SK-MEL-5 (cell line): ENCODE data around the gene DTL. TPM values are rescaled to one million over a fixed set of nuclear protein-coding genes. Genes with fewer than 3 reads are reported as not detected.

ENCODE experiments used
- DNase-seq: peaks from one replicate; pipeline ENCODE4 v3.0.0-alpha.2; 2016; ENCODE audit warnings: low read depth, low spot score
- in situ Hi-C: cut with HindIII; loops from 2 replicates; pipeline ENCODE4 v1.10.0; 2016; ENCODE audit warnings: low sequenced_read_pairs, high pct_unique_total_duplicates, low pct_unique_long_range_greater_than_20kb
- total RNA-seq: library from RNA; depleted of rRNA; stranded (reverse); fragments of >200 nt; shearing (Covaris generic); gene quantifications from 2 replicates; pipeline ENCODE4 v1.2.3, GENCODE V29; 2014

Gene DTL
- total RNA-seq, 1 experiment from 2014 or later, result 25.6 TPM

DNA sequence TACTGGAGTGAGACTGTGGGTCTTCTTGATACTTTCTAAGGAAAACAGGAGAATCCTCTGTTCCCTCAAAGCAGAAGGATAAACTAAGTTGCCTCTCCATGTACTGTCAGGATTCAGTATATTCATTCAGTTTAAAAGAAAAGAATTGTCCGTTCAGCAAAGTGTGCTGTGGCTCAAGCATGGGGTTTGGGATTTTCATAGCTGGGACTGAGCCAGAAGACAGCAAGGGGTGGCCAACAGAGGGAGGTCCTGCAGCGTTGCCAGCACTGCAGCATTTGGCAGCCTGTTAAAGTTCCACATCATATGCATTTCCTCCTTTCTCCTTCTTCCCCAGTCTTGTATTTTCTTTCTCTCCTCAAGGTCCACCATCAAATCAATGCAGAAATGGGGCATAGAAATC is 75.1 kb downstream of the DTL start:
- in situ Hi-C loops, result no loop called here
- DNase-seq, result peak; percentile 39

DNA sequence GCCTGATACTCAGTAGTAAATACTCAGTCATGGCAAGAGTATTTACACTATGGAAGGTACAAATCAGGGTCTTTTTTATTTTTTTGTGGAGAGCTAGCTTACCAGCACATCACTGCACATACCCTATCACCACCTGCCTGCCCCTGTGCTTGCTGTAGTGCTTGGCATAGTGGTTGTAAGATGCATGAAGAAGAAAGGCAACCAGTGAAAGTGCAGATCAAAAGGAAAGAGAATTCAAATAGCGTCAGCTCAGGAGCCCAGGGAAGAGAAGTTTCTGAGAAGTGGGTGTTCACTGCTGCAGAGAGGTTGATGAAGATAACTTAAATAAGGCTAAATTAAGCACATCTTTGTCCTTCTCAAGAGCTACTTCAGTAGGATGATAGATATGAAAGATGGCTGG is 76.0 kb downstream of the DTL start:
- DNase-seq, result no peak
- in situ Hi-C loops, result no loop called here

DNA sequence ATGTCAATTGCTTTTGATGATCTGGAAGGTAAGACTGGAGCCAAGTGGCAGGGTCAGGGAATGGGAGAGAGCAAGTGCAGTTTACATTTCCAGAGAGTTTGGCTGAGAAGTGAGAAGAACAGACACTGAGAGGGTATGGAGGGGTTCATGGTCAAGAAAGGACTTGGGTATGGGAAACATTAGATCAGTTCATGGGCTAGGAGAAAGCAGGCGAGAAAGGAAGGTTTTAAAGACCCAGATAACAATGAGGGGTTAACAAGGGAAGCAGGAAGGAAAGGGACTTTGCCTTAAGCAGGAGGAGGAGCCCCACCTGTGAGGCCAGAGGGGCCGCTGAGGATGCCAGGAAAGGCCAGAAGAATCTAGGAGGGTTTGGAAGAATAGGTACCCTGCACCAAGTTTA is 78.2 kb downstream of the DTL start:
- DNase-seq, result no peak
- in situ Hi-C loops, result no loop called here

DNA sequence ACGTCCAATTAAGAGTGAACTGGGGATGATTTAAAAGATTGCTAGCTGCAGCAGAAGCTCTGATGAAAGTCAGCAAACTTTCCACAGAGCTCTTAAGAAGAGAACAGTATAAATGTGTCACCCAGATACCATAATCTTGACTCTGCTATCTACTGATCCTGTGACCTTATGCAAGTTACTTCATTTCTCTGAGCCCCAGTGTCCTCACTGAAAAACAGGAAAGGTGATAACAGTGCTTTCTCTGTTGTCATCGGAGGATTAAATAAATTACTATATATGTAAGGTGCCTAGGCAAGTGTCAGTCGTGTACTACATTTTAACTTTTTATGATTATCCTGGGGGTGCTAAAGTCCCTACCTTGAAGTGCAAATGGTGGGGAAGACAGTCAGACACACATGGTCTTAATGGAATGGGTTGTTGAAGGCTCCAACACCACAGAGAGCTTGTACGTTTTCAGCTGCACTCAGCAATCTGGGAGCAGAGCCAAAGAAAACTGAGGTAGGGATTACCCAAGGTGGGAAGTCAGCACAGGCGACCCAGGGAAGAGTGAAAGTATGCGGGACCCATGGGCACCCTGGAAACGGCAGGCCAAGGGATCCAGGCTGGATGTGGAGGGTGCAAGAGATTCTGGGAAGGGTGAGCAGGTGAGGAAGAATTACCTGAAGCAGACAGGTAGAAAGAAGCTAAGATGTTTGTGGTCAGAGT is 82.8 kb downstream of the DTL start:
- DNase-seq, result no peak
- in situ Hi-C loops, result no loop called here

DNA sequence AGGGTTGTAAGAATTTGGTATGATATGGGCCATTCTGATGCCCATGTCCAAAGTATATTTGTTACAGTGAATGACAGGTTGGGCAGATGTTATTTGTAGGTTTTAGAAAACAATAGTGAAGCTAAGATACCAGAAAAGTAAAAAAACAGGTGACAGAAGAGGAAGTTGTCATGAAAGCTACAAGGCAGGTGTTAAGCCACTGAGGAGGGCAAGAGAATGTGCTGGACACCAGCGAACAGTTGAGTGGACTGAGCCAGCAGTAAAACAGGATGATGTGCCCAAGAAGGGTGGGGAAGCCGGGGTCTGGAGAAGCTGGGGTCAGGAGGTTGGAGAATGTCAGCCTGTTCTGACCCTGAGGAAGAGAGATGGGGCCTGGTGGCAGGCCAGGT is 83.3 kb downstream of the DTL start:
- DNase-seq, result no peak
- in situ Hi-C loops, result no loop called here

DNA sequence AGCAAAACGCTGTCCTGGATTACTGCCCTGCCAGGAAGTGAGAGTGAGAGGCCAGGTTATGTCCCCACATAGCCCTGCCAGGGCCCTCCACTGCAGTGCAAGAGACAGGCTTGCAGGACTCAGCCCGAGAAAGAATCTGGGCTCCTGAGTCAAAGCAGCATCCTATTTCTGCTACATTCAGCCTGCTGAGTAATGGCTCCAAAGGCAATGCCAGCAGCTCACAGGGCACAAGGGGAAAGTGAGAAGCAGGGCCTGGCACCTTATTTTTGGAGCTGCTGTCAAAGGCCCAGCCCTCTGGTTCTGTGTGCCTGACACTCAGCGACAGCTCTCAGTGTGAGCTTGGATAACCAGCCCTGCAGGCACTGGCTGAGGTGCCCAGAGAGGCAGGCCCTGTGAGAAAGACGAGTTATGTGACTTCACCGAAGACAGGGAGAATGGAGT is 83.9 kb downstream of the DTL start:
- no peak for DNase-seq
- in situ Hi-C loops, result no loop called here

DNA sequence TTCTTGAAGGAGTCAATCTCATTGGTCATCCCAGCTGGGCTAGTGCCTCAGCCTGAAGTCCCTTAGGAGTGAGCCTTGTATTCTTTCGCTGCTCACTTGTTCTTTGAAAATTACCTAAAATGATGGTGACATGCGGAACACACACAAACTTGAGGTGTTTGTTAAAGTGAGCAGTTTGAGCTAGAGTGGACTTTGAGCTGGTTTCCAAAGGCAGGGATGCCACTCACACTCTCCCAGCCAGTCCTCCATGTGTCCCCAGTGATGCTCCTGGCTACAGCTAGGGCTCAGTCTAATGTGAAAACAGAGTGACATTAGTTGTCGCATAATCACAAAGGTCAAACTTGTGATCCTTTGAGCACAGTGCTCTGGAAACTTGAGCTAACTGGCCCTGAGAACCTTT is 84.3 kb downstream of the DTL start:
- DNase-seq, result no peak
- in situ Hi-C loops, result no loop called here

DNA sequence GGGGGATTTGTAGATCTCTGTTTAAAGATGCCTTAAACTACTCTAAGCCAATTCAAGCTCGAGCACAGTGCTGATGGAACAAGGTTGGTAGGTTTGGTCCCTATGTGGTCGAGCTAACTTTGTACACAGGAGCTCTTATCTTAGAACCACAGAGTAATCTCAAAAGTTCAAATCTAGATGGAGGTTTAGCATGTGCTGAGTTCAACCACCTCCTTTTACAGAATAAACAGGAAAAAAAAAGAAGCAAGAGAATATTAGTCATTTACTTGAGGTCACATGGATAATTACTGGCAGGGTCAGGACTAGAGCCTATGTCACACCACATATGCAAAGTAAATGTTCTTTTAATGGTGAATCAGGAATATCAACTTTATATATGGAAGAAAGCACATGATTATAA is 86.2 kb downstream of the DTL start:
- in situ Hi-C loops, result no loop called here

DNA sequence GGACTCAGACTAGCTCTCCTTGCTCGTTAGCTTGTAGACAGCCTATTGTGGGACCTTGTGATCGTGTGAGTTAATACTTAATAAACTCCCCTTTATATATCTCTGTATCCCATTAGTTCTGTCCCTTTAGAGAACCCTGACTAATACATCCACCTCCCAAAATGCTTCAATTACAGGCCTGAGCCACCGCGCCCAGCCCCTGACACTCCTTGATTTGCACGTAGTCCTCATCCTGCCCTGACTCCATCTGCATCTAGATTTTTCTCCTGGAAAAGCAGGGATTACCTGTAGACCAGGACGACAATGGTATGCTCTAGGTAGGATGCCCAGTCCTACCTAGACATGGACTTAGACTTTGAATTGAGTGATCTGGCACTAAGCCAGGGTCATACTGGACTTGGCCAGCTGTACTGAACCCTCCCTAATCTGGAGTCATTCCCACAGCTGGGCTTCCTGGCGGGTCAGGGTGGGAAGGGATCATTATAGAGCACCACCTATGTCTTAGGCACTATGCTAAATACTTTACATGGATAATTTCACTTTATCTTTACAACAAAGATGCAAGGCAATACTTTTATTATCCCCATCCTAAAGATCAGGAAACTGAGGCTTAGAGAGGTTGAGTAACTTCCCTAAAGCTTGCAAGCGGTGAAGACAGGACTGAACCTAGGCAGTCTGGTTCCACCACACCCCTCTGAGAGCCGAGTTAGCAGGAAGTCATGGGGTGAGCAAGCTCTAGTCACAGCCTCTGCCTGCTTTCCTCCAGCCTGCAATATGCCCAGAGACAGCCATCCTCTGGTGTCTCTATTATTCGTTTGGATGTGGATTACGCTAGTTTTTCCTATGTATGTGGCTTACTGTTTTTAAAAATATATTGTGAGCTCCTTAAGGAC is 89.4 kb downstream of the DTL start:
- DNase-seq, result no peak
- in situ Hi-C loops, result no loop called here

More for the DNA sequence above, 86.2 kb downstream of the DTL start:
- DNase-seq, result no peak

DNA sequence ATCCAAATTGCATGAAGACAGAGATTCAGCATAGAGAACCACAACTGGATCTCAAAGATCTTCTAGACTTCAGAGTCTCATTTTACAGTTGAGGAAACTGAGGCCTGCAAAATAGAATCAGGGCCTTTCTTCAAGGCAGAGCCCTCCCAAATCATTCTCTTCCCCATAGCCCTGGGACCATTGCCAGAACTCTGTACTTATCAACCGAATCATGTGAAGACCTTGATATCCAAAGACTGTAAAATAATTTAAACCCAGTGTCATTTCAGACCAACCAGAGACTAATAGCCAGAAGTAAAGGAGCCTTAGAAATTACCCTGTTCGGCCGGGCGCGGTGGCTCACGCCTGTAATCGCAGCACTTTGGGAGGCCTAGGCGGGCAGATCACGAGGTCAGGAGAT is 90.1 kb downstream of the DTL start:
- in situ Hi-C loops, result no loop called here
- no peak for DNase-seq

DNA sequence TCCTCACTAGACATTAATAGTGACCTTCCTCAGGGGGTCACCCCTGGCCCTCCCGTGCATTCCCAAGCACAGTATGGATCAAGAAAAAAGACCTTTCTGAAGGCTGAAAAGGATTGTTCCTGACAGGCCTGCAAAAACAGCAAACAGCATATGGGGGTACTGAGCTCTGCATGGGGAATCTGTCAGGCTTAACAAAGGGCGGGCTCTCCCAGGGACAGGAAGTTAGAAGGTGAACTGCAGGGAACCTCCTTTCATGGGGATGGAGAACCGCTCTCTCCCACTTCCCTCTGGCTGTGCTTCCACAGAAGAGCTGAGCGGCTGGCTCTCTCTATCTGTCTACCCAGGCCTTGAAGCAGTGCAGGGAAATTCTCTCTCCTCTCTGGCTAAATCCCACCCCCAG is 91.7 kb downstream of the DTL start:
- in situ Hi-C loops, result no loop called here
- DNase-seq, result no peak

DNA sequence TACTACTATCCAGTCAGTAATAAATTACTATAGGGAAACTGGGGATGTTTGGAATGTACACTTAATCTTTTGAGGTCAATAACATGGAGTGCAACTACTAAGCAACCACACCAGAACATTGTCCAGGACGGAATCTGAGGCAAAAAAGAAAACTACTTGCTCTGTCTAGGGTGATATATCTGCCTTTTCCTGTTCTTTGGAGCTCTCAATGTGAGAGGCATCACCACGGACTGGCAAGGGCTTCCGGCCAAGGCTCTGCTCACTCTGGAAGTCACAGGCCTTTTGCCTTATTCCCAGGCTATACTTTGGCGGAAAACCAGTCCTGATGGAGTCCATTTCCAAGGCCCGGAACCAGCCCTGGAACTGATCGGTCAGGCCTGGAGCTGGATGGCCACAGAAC is 94.2 kb downstream of the DTL start:
- no peak for DNase-seq
- in situ Hi-C loops, result no loop called here

DNA sequence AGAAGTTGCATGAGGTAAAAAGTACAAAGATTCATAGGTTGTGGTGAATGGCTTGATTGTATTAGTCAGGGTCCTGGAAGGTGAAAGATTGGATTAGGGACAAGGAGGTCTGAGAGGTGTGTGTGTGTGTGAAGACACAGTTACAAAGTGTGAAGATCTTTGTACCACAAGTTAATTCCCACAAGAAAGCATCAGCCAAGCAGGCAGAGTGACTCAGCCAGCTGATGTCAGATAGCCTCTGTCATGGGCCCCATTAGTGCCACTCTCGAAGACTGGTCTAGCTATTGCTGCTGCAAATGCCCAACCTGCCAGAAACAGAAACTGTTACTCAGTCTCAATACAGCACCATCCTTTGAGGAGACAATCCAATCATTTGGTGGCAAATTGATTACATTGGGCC is 96.5 kb downstream of the DTL start:
- in situ Hi-C loops, result no loop called here
- DNase-seq, result no peak

DNA sequence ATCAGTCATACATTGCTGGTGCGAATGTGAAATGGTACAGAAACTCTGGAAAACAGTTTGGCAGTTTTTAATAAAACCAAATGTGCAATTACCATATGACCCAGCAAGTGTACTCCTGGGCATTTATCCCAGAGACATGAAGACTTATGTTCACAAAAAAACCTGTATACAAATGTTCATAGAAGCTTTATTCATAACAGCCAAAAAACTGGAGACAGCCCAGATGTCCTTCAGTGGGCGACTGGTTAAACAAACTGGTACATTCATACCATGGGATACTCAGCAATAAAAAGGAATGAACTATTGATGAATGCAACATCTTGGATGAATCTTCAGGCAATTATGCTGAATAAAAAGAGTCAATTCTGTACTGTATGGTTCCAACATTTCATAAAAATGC is 97.8 kb downstream of the DTL start:
- in situ Hi-C loops, result no loop called here
- peak; percentile 79 for DNase-seq

DNA sequence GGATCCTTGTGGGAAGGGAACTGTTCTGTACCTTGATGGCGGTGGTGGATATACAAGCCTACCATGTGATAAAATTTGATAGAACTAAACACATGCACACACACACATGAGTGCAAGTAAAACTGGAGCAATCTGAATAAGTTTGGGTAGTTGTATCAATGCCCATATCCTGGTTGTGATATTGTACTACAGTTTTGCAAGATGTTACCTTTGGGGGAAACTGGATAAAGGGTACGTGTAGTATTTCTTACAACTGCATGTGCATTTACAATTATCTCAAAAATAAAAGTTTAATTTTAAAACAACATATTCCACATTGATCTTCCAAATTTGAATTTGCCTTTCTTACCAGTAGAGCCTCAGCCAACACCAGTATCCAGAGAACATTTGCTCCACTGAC is 99.6 kb downstream of the DTL start:
- in situ Hi-C loops, result no loop called here
- no peak for DNase-seq

DNA sequence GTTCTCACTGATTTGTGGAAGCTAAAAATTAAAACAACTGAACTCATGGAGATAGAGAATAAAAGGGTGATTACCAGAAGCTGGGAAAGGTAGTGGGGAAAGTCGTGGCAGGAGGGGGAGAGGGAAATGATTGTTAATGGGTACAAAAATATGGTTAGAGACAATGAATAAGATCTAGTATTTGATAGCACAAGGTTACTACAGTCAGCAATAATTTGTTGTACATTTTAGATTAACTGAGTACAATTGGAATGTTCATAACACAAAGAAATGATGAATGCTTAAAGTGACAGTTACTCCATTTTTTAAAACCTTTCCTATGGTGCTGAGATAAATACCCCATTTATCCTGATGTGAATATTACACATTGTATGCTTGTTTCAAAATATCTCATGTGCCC is 102.3 kb downstream of the DTL start:
- in situ Hi-C loops, result no loop called here

DNA sequence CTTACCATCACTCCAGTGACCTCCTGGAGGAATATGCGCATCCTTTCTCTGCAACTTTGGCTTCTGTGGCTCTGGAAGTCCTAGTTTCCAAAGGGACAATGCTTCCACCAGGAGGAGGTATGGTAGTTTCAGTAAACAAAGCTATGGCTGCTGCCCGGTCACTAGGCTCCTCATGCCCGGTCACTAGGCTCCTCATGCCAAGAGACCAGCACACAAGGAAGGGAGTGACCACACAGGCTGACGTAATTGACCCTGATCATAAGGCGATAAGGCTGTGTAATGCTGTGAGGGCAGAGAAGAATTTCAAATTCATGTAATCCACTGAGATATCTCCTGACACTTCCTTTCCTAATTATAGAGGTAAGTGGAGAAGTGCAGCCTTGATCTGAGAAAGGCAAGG is 102.9 kb downstream of the DTL start:
- DNase-seq, result no peak
- in situ Hi-C loops, result no loop called here

More for the DNA sequence above, 102.3 kb downstream of the DTL start:
- no peak for DNase-seq

DNA sequence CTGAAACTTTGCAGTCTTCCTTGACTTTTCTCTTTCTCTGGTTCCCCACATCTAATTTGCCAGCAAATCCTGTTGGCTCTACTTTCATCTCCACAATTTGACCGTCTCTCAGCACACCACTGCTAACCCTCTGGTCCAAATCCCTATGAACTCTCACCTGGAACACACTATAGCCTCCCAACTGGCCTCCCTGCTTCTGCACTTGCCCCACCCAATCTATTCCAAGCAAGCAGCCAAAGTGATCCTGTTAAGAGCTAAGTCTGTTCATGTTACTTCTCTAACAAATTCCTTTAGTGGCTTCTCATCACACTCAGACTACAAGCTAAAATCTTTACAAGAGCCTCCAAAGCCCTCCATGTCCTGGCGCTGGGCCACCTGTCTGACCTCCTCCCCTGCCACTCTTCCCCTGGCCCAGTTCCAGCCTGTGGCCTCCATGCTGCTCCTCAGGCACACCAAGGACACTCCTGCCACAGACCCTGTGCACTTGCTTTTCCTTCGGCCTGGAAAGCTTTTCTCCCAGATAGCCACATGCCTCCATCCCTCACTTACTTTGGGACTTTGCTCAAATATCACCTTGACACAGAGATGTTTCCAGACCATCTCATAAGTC is 104.1 kb downstream of the DTL start:
- in situ Hi-C loops, result no loop called here
- DNase-seq, result no peak

DNA sequence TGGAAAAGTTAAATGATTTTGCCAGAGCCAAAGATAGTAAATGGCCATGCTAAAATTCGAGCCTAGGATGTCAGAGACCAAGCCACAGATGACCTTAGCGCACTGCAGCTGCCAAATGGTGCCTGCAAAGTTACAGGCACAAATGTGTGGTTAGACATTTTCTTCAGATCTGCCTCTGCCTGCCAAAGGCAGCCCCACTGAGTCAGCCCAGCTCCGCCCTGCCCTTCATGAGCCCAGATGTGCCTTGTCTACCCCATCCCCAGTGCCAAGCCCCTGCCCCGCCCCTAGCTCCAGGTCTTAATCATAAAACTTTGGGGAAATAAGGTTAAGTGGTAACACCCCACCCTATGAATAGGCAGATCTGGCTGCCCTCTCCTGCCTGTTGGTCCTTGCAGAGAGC is 105.9 kb downstream of the DTL start:
- in situ Hi-C loops, result no loop called here
- DNase-seq, result no peak
